Epithelial cell of proximal tubule (primary cell): ENCODE measurements around the gene NAGPA. TPM values are rescaled to one million over a fixed set of nuclear protein-coding genes. Genes with fewer than 3 reads are reported as not detected.
"Not testable (repeated sequence)": the region's sequence is repeated elsewhere in the genome, so short reads cannot be mapped to it uniquely, and the experiment has no call there.

Experiments
- DNase-seq: peaks from one replicate; pipeline ENCODE4 v3.0.0-alpha.2; 2011; ENCODE audit warnings: low read depth
- H3K4me3 ChIP-seq: 2 replicates; pipeline ENCODE4 v1.5.1; 2011; ENCODE audit warnings: low read depth, mild to moderate bottlenecking, low read length
- CTCF ChIP-seq: conservative IDR thresholded peaks from 2 replicates; pipeline ENCODE4 v1.5.1; 2012; ENCODE audit warnings: low read depth, mild to moderate bottlenecking, low read length
- total RNA-seq: library from RNA; depleted of rRNA; stranded (reverse); fragments of >200 nt; gene quantifications from 2 replicates; pipeline ENCODE4 v1.2.3, GENCODE V29; 2015

Gene NAGPA, protein sequence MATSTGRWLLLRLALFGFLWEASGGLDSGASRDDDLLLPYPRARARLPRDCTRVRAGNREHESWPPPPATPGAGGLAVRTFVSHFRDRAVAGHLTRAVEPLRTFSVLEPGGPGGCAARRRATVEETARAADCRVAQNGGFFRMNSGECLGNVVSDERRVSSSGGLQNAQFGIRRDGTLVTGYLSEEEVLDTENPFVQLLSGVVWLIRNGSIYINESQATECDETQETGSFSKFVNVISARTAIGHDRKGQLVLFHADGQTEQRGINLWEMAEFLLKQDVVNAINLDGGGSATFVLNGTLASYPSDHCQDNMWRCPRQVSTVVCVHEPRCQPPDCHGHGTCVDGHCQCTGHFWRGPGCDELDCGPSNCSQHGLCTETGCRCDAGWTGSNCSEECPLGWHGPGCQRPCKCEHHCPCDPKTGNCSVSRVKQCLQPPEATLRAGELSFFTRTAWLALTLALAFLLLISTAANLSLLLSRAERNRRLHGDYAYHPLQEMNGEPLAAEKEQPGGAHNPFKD
- 15.8 and 25.6 TPM in 2 replicates for total RNA-seq

GRCh38 chr16:5033256-5034166 lies at the start of gene NAGPA:
Gene NAGPA (minus strand): TSS chr16:5033935. CDS start chr16:5033914, 21 bp downstream.
- no peak for TF ChIP-seq CTCF
- H3K4me3 ChIP-seq = peak within 1 kb of the TSS; percentile 78
- DNase-seq = no peak

DNA sequence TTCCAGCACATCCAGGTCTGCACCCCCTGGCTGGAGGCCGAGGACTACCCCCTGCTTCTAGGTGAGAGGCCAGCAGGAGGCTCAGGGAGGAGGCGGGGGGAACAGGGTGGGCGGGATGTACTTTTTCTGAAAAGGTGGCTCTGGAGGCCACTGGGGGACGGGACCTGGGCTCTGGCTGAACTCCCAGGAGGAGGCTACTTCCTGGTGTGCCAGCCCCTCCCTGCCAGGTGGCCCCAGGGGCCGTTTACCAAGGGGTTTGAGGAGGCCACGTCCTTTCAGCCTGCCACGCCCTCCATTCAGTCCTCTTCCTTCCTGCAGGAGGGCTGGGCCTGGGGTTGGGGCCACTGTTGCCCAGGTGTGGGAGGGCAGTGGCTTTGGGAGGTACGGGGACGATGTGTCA lies 47.3 kb upstream of the NAGPA start:
- not testable (repeated sequence) for DNase-seq, H3K4me3 ChIP-seq

DNA sequence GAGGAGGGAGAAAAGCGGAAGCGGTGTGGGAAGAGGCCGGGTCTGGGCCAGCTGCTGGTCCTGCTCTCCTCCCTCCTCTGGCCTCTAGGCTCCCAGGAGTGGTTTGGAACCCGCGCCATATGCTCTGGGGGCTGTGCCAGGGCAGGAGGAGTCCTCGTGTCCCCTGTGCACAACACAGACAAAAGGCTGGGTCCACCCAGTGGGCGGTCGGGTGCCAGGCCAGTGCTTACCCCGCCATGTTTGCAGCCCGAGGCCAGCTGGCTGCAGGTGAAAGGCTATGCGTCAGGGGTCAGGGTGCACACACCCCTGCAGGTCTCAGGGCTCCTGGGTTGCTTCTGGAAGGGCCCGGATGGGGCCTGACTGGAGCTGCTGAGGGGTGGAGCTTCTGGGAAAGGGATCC lies 46.7 kb upstream of the NAGPA start:
- DNase-seq = not testable (repeated sequence)

GRCh38 chr16:5078626-5079025 lies 44.9 kb upstream of the NAGPA start:
- TF ChIP-seq CTCF = no peak
- no peak overlapping the region for H3K4me3 ChIP-seq
- no peak for DNase-seq

More for the DNA sequence above, 46.7 kb upstream of the NAGPA start:
- not testable (repeated sequence) for H3K4me3 ChIP-seq

- TF ChIP-seq CTCF = no peak
- H3K4me3 ChIP-seq = no peak overlapping the region
These were observed 43.6 kb upstream of the NAGPA start for GRCh38 chr16:5077304-5077703.

DNA sequence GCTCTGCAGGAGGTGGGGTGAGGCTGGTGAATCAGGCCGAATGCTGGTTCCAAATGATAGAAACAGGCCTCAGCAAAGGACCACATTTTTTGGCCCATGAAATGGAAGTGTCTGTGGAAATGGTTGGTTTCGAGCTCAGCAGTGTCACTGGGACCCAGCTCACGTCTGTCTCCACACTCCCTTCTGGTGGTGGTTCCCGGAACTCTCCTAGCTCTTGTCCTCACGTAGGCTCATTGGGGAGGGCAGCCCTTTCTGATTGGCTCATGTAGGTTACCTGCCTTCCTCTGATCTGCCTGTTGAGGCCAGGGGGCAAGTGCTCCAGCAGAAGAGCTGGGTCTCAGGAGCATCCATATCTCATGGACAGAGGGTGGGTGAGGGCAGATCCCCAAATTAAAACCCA lies 41.9 kb upstream of the NAGPA start:
- no peak for TF ChIP-seq CTCF
- no peak overlapping the region for H3K4me3 ChIP-seq
- DNase-seq = no peak

More at GRCh38 chr16:5077304-5077703, 43.6 kb upstream of the NAGPA start:
- DNase-seq = no peak

- H3K4me3 ChIP-seq, DNase-seq: not testable (repeated sequence)
These were observed 40.0 kb upstream of the NAGPA start for GRCh38 chr16:5073771-5074170.

DNA sequence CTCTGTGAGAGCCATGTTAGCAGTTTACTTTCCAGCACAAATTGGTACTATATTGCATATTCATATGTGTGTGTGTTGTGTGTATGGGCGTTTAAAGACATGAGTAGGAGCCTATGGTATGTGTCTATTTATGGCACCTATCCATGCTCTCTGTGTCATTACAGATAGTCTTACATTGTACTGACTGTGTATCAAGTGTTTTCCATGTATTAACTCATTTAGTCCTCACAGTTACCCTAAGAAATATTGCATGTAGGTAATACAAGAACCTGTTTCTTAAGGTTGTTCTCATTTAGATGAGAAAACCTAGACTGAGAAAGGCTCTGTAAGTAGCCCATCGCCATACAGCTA lies 39.5 kb upstream of the NAGPA start:
- H3K4me3 ChIP-seq = no peak overlapping the region
- DNase-seq = no peak
- TF ChIP-seq CTCF = no peak
